Lung (tissue), 12 donors: Measurements from ENCODE around the gene TRIM71. TPM values are rescaled to one million over a fixed set of nuclear protein-coding genes. Genes with fewer than 3 reads are reported as not detected.

Source experiments
- ATAC-seq: fragments of 200-7000 bp; cut with Tn5 transposase; one replicate; pipeline ENCODE4 v1.9.1; 2020; ENCODE audit warnings: moderate number of reproducible peaks; ENCODE audit not compliant: insufficient read depth, low FRiP score
- DNase-seq, 3 donors: peaks; one replicate each; pipeline ENCODE4 v3.0.0-alpha.2; 2013 to 2017
- H3K27ac ChIP-seq, 2 donors: one replicate each; pipeline ENCODE4 v1.5.1; 2013; ENCODE audit warnings: mild to moderate bottlenecking in 2 of 2, moderate library complexity in 2 of 2, control low read depth in 1 of 2, inconsistent platforms in 1 of 2, low read depth in 1 of 2, low read length in 1 of 2
- H3K27me3 ChIP-seq, 3 donors: one replicate each; pipeline ENCODE4 v1.5.1; 2013; ENCODE audit warnings: low read length in 2 of 3; ENCODE audit not compliant: control insufficient read depth in 3 of 3, insufficient read depth in 3 of 3
- H3K36me3 ChIP-seq, 4 donors: one replicate each; pipeline ENCODE4 v1.5.1; 2013; ENCODE audit warnings: low read length in 4 of 4, mild to moderate bottlenecking in 1 of 4, moderate library complexity in 1 of 4; ENCODE audit not compliant: control insufficient read depth in 4 of 4, insufficient read depth in 4 of 4
- H3K4me1 ChIP-seq, 5 donors: one replicate each; pipeline ENCODE4 v1.5.1; 2013; ENCODE audit warnings: low read length in 5 of 5, mild to moderate bottlenecking in 2 of 5, moderate library complexity in 1 of 5; ENCODE audit not compliant: control insufficient read depth in 5 of 5, insufficient read depth in 5 of 5
- H3K4me3 ChIP-seq: one replicate; pipeline ENCODE4 v1.5.1; 2013; ENCODE audit warnings: mild to moderate bottlenecking, control low read depth, moderate library complexity
- H3K9ac ChIP-seq, 2 donors: one replicate each; pipeline ENCODE4 v1.5.1; 2013; ENCODE audit warnings: low read length in 2 of 2, control low read depth in 1 of 2; ENCODE audit not compliant: insufficient read depth in 1 of 2
- H3K9me3 ChIP-seq, 4 donors: one replicate each; pipeline ENCODE4 v1.5.1; 2013; ENCODE audit warnings: low read length in 3 of 4, mild to moderate bottlenecking in 1 of 4, moderate library complexity in 1 of 4; ENCODE audit not compliant: control insufficient read depth in 4 of 4, insufficient read depth in 3 of 4
- CTCF ChIP-seq: IDR thresholded peaks from 2 replicates; pipeline ENCODE4 v1.5.1; 2012; ENCODE audit warnings: mild to moderate bottlenecking; ENCODE audit errors: control extremely low read depth, extremely low read depth
- WGBS, 2 donors: extraction: QIAGEN DNeasy Blood & Tissue Kit; methylation state at CpG; one replicate each; pipeline ENCODE4 v1.1.7; 2013; 5-methylcytosine and 5-hydroxymethylcytosine counted together
- polyA plus RNA-seq, 2 donors: library from polyadenylated mRNA; stranded (reverse); fragments of 200-250 nt; gene quantifications; one replicate each; pipeline ENCODE4 v1.2.1, GENCODE V29; 2013
- total RNA-seq, 2 donors: library from RNA; depleted of rRNA in 1 of 2; stranded (reverse); fragments of >200 nt in 1 of 2; gene quantifications; one replicate each; pipeline ENCODE4 v1.2.1, GENCODE V29; 2014 to 2021
- donor health status: control.
- donor health status: control.
- donor health status: Bipolar disorder and iron deficiency.
- donor health status: healthy.
- donor health status: DM: yes; HTN: yes; CAD: no.

TRIM71 gene
- total and polyA plus RNA-seq, 4 donors = 0.45 to 9.9 (median 2.0) TPM

- DNase-seq (no peak), ATAC-seq (no peak)
- Histone ChIP-seq H3K9ac (no peak overlapping the region), H3K27me3 (no peaks in the 10 kb centered on the region), H3K4me3 (no peak overlapping the region), H3K36me3 (no peaks in the 10 kb centered on the region), H3K4me1 (peaks cover 0 to 10% (median 2%) of the 10 kb centered on the region in 5 donors), H3K9me3 (no peaks in the 10 kb centered on the region), H3K27ac (no peak overlapping the region)
- 78 to 80% methylated on average over 1 of the region's 1 CpG for WGBS, 2 donors
- TF ChIP-seq CTCF = no peak
These were observed 64.4 kb downstream of the TRIM71 start for GRCh38 chr3:32882189-32882588.

GRCh38 chr3:32882603-32883025 lies 64.8 kb downstream of the TRIM71 start:
- Histone ChIP-seq H3K36me3 (no peaks in the 10 kb centered on the region), H3K27me3 (no peaks in the 10 kb centered on the region), H3K4me3 (no peak overlapping the region), H3K9ac (no peak overlapping the region), H3K9me3 (no peaks in the 10 kb centered on the region), H3K27ac (no peak overlapping the region), H3K4me1 (peaks cover 0 to 10% (median 2%) of the 10 kb centered on the region in 5 donors)
- no peak for TF ChIP-seq CTCF
- 76 to 89% methylated on average over 6 of the region's 6 CpGs for WGBS, 2 donors
- no peak for ATAC-seq
- no peak for DNase-seq

GRCh38 chr3:32883817-32884216 lies 66.0 kb downstream of the TRIM71 start:
- WGBS, 2 donors = 85 to 86% methylated on average over 2 of the region's 2 CpGs
- peaks cover 0 to 10% (median 2%) of the 10 kb centered on the region in 5 donors for H3K4me1 ChIP-seq

More at GRCh38 chr3:32883817-32884216, 66.0 kb downstream of the TRIM71 start:
- no peak for TF ChIP-seq CTCF
- Histone ChIP-seq H3K27ac (no peak overlapping the region), H3K4me3 (no peak overlapping the region), H3K27me3 (no peaks in the 10 kb centered on the region), H3K9ac (no peak overlapping the region), H3K36me3 (no peaks in the 10 kb centered on the region), H3K9me3 (no peaks in the 10 kb centered on the region)
- no peak for DNase-seq
- no peak for ATAC-seq
